ENCODE results near the gene AUH.

AUH gene

DNA sequence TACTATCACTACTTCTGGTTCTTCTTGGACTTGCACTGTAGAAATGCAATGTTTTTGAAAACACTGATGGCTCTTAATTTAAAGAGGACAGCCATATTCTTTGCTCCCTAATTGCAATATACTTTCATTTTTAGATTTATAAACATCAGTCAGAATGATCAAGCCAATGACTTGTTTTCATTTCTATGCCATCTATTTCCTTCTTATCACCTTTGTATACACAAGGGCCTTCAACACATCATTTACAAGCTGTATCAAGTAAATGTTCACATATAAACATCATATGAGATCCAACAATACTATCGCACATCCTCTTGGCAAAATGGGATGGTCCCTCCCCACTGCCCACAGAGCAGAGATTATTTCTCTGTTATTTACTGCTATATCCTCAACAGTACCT, 24.9 kb downstream of the AUH start:
- DNase-seq: no peak

DNA sequence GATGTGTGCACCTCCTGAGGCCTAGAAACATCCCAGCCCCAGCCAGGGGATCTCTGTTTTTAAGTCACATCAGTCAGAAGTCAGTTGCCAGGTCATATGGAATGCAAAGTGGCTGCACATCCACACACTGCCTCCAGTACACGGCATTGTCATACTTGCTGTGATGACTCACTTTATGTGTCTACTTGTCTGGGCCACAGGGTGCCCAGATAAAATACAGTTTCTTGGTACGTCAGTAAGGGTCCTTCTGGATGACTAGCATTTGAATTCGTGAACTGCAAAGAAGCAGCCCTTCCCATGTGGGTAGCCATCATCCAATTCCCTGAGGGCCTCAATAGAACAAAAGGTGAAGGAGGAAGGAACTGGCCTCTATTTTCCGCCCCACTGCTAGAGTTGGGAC, 27.7 kb downstream of the AUH start:
- peak; percentile 36 for DNase-seq

- DNase-seq: no peak
Observed at GRCh38 chr9:91333551-91333950, 28.2 kb downstream of the AUH start.

DNA sequence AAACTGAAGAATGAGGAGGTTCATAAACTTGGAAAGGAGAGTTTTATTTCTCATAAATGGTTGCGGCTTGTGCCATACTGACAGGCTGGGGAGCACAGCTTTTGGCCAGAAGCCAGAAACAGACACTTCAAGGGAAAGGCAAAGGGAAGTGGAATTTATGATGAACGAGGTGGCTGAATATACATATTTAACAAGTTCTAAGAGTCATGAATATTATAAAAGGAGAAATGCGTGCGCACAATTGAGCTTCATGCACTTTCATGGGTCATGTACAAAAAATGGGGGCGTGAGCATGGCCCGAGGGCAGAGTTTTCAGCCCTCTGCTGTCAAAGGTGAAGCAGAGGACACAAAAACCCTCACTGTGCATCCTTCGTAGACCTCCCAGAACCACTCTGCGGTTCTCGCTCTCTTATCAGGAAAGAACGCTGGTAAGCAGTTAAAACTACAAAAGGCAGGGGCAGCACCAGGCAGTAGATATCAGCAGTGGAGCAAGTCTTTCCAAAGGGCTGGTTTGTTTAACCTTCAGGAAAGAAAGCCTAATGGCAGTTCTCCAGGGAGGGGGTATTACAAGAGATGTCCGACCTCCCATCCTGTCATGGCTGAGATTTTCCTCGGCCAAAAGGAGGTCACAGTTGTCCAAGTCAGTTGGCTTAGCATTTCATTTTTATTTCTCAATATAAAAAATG, 29.0 kb downstream of the AUH start:
- DNase-seq: no peak

GRCh38 chr9:91331849-91332248, 29.9 kb downstream of the AUH start:
- no peak for DNase-seq

DNA sequence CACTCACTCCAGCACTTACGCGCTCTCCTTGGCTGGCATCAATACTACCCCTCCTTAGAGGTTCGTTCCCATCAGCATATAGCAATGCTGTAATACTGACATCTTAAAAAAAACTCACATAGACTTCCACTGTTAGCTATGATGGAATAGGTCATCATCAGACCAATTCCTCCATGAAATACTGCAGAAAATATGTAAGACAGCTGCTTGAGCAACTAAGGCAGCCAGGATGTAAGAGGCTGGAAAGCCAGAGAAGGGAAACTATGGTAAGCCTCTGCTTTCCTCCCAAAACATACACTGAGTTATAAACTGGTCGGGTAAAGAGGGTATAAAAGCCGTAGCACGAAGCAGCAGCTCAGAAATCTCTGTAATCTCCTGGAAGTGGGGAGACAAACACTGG, 33.5 kb downstream of the AUH start:
- no peak for DNase-seq

GRCh38 chr9:91321691-91322090, 40.0 kb downstream of the AUH start:
- DNase-seq: no peak

- DNase-seq: no peak
Observed at GRCh38 chr9:91320299-91320698, 41.4 kb downstream of the AUH start.

DNA sequence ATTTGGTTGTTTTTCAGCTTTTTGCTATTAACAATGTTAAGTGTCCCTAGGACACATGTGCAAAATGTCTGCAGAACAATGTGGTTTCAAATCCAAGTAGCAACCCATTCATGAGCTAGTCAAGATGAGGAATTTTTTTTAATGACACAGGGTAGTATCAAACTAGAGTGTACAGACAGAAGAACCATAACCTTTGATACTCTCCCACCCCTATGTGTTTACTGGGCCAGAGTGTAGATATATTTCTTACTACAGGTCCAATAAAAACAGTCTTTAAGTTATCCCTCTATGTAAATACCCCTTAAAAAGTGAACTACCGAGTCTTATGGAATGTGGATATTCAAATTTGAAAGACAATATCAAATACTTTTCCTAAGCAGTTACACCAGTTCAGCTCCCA, 45.6 kb downstream of the AUH start:
- DNase-seq: no peak

GRCh38 chr9:91315191-91315590, 46.5 kb downstream of the AUH start:
- DNase-seq: no peak

DNA sequence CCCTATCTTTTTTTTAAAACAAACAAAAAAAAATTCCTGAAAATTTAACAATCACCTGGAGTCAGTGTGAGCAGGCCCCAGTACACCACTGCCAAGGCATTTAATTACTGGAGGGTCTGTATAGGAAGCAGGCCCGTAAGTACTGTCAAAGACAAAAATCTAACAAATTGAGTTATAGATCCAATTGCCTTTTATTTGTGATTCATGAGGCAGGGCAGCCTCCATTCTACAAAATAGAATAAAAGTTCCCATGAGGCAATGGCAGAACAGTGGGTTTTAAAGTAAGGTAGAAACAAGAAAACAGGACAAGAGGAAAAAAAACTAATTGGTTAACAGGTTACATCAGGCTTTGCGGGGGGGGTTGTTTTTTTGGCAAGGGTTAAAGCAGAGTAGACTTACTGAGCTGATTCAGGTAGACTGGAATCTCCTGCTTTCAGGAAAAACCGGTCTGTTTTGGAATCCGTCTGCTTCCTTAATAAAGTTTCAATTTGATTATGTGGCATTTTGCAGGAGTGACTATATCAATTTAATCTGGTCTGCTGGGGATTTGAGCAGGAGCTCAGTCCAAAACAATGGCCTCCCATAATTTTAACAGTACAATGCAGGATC, 48.9 kb downstream of the AUH start:
- DNase-seq: peak; percentile 40

DNA sequence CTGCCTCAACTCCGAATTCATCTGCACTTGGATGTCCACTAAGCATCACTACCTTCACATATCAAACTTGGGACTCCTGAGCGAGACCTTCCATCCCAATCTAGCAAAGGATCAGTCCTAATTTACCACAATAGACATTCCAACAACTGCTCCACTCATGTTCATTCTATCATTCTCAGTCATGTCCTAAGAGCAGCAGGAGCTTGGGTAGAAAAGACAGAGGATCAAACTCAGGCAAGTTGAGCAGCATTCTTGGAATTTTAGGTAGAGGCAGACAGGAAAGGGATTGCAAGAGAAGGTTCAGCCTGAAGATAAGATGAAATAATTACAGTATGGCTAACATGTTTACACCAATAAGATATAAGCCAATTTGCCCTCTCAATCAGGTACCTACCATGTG, 51.7 kb downstream of the AUH start:
- no peak for DNase-seq

- no peak for DNase-seq
Observed at GRCh38 chr9:91308191-91308590, 53.5 kb downstream of the AUH start.

- DNase-seq: no peak
Observed at GRCh38 chr9:91307279-91307678, 54.4 kb downstream of the AUH start.

DNA sequence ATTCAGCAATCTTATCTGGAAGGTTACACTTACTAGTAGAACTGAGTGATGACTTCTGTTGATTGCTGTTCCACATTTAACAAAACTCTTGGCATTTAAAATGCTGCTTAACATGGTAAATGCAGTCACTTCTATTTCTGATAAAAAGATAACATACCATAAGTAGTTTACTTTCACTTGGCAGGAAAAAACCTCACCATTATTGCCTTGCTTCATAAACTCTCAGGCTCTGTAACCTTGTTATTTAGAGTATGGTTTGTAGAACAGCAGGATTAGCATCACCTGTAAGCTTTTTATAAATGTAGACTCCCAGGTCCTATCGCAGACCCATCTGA, 55.5 kb downstream of the AUH start:
- no peak for DNase-seq

DNA sequence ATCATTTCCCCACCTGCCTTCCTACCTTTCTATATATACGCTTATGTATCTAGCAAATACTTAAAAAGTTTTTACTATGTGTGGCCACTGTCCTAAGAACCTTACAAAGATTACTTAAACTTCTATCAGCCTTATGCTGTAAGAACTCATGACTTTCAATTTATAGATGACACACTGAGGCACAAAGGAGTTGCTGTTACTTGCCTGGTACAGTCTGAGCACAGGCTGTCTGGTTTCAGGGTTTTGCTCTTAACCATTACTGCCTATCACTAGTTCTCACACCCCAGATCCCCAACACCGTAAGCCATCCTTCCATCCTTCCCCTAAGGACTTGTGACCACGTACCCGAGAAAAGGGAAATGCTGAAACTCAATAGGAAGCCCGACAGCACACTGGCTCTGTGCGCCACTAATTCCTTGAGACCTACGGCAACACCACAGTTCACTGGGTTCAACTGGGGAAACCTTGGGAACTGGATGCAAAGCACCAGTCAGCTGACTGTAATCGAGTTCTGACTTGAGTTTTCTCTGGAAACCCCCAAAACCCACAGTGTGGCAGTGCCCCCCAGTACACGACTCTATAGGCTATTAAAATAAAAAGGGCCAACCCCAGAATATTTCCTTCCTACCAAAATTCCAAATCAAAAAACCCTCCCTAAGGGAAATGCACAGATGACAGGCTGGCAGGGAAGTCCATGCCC, 56.0 kb downstream of the AUH start:
- no peak for DNase-seq

- DNase-seq: no peak
Observed at GRCh38 chr9:91303741-91304415, 57.8 kb downstream of the AUH start.

DNA sequence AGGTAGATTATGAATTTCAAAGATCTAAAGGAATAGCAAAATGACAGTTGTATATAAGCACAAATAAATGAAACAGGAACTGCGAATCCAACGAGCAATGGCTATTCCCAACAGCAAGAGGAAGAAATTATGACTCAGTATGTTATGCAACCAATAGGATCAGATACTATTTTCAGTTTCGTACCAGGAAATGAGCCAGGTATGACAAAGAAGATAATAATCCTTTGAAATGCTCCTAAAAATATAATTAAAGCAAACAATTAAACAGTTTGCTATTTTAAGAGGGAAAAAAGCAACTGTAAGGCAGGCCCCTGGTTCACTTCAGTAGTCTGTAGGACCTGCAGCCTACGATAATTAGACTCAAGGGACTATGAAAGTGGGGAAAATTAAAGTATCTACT, 58.9 kb downstream of the AUH start:
- peak; percentile 88 for DNase-seq

- DNase-seq: peak; percentile 44
Observed at GRCh38 chr9:91301161-91301560, 60.6 kb downstream of the AUH start.

GRCh38 chr9:91298311-91298710, 63.4 kb downstream of the AUH start:
- DNase-seq: peak; percentile 58

DNA sequence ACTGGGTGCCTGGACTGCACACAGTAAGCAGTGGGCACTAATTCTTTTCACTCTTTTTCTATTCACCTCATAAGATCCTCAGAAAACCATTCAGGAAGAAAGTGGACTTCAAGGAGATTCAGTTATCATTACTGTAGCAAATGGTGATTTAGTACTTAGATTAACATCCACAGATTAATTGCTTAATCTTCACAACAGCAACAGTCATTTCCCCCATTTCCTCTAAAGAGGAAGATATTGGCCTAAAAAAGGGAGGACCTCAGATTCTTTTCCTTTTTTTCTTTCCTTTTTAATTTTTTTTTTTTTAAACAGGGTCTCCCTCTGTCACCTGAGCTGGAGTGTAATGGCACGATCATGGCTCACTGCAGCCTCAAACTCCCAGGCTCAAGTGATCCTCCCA, 64.4 kb downstream of the AUH start:
- DNase-seq: no peak

- DNase-seq: no peak
Observed at GRCh38 chr9:91296354-91296753, 65.4 kb downstream of the AUH start.

- no peak for DNase-seq
Observed at GRCh38 chr9:91295357-91295756, 66.4 kb downstream of the AUH start.

- DNase-seq: peak; percentile 48
Observed at GRCh38 chr9:91291866-91292265, 69.9 kb downstream of the AUH start.
